Kidney (tissue), 14 donors: ENCODE data around the gene WFDC6. TPM values are rescaled to one million over a fixed set of nuclear protein-coding genes. Genes with fewer than 3 reads are reported as not detected.

Experiments
- DNase-seq, 5 donors: peaks; one replicate each; pipeline ENCODE4 v3.0.0-alpha.2; 2013 to 2020
- FAIRE-seq: peaks from 2 replicates; lab custom pipeline; 2012; peaks lifted over from hg19 to GRCh38; lab: Jason Lieb, UNC
- H3K27ac ChIP-seq, 2 donors: one replicate each; pipeline ENCODE4 v1.7.0; 2013; ENCODE audit warnings: low read depth in 2 of 2, low read length in 2 of 2, inconsistent platforms in 1 of 2
- H3K27me3 ChIP-seq: one replicate; pipeline ENCODE4 v1.7.1; 2013; ENCODE audit warnings: low read length, inconsistent platforms; ENCODE audit not compliant: control insufficient read depth, insufficient read depth
- H3K36me3 ChIP-seq, 3 donors: one replicate each; pipeline versions ENCODE4 v1.7.0 to v1.7.1; 2013; ENCODE audit warnings: low read length in 3 of 3, control low read depth in 1 of 3, inconsistent platforms in 1 of 3; ENCODE audit not compliant: insufficient read depth in 3 of 3, control insufficient read depth in 2 of 3
- H3K4me1 ChIP-seq, 3 donors: one replicate each; pipeline versions ENCODE4 v1.7.0 to v1.7.1; 2013; ENCODE audit warnings: low read length in 3 of 3, inconsistent platforms in 1 of 3, low read depth in 1 of 3; ENCODE audit not compliant: control insufficient read depth in 2 of 3, insufficient read depth in 2 of 3
- H3K4me3 ChIP-seq, 3 donors: one replicate each; pipeline versions ENCODE4 v1.7.0 to v1.8.1; 2013; ENCODE audit warnings: low read length in 3 of 3, control low read depth in 1 of 3, inconsistent platforms in 1 of 3
- H3K9ac ChIP-seq, 3 donors: one replicate each; pipeline versions ENCODE4 v1.7.0 to v1.7.1; 2013; ENCODE audit warnings: low read length in 3 of 3, control low read depth in 1 of 3, inconsistent platforms in 1 of 3
- H3K9me3 ChIP-seq, 3 donors: one replicate each; pipeline versions ENCODE4 v1.7.0 to v1.7.1; 2013; ENCODE audit warnings: low read length in 3 of 3, control low read depth in 1 of 3, inconsistent platforms in 1 of 3; ENCODE audit not compliant: control insufficient read depth in 2 of 3, insufficient read depth in 1 of 3
- intact Hi-C: fragments of 100-400 bp; cut with DNase I; formaldehyde crosslinking; loops from one replicate; pipeline ENCODE4 v1.11.1; 2022
- polyA plus RNA-seq: library from polyadenylated mRNA; stranded (reverse); fragments of 350-450 nt; fragmentation: Illumina TruSeq; extraction: RNeasy Lipid Tissue Mini Kit (QIAGEN cat#74804); gene quantifications from one replicate; pipeline ENCODE4 v1.2.3, GENCODE V29; 2014; ENCODE audit warnings: low read depth, low replicate concordance; ENCODE audit not compliant: insufficient read depth
- total RNA-seq: library from RNA; stranded (reverse); fragmentation: NEBNext Ultra II Directional; extraction: Animal tissue kit (Norgen Biotek cat#: 25700); gene quantifications from one replicate; pipeline ENCODE4 v1.2.1, GENCODE V29; 2021
- TF ChIP-seq, protein P1 (sequence below): IDR thresholded peaks from 3 replicates; pipeline ENCODE4 v1.5.1; 2012; ENCODE audit warnings: mild to moderate bottlenecking, moderate library complexity, borderline replicate concordance; ENCODE audit not compliant: insufficient read depth; ENCODE audit errors: extremely low read depth
- donor health status: control.
- donor health status: control.
- donor health status: control.
- donor health status: control.
- donor health status: control.
- donor health status: DM: yes; HTN: yes; CAD: no.
- donor health status: Normal renal cell carcinoma (clear cell type).

WFDC6 gene
- total and polyA plus RNA-seq, 2 donors from 2014 or later: not detected

GRCh38 chr20:45583502-45583901, 44.2 kb upstream of the WFDC6 start:
- no peaks in the 10 kb centered on the region for H3K27me3 ChIP-seq
- intact Hi-C loops: no loop called here
- H3K36me3 ChIP-seq: no peaks in the 10 kb centered on the region
- H3K27ac ChIP-seq: no peak overlapping the region
- TF ChIP-seq, protein P1, sequence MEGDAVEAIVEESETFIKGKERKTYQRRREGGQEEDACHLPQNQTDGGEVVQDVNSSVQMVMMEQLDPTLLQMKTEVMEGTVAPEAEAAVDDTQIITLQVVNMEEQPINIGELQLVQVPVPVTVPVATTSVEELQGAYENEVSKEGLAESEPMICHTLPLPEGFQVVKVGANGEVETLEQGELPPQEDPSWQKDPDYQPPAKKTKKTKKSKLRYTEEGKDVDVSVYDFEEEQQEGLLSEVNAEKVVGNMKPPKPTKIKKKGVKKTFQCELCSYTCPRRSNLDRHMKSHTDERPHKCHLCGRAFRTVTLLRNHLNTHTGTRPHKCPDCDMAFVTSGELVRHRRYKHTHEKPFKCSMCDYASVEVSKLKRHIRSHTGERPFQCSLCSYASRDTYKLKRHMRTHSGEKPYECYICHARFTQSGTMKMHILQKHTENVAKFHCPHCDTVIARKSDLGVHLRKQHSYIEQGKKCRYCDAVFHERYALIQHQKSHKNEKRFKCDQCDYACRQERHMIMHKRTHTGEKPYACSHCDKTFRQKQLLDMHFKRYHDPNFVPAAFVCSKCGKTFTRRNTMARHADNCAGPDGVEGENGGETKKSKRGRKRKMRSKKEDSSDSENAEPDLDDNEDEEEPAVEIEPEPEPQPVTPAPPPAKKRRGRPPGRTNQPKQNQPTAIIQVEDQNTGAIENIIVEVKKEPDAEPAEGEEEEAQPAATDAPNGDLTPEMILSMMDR: no peak
- no peak overlapping the region for H3K4me3 ChIP-seq
- H3K4me1 ChIP-seq: no peaks in the 10 kb centered on the region
- H3K9me3 ChIP-seq: no peaks in the 10 kb centered on the region
- FAIRE-seq (no peak), DNase-seq (no peak)
- H3K9ac ChIP-seq: no peak overlapping the region

DNA sequence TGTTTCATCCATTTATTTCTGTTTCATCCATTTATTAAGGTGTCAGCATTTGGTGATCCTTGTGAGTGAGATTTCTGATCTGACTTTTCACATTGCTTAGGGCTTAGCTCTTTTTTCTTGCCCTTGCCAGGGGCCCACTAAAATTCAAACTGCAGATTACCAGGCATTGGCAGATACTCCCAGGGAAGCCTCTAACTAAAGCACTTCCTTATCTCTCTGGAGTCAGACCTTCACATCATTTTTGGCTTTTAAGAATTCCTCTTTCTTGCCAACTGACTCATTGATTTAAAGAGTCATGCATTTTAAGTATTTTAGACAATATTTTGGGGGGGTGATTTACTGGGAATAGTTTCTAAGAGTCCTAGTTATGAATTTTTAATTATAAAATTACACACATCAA, 42.4 kb upstream of the WFDC6 start:
- intact Hi-C loops: no loop called here
- H3K27ac ChIP-seq: no peak overlapping the region
- no peaks in the 10 kb centered on the region for H3K4me1 ChIP-seq
- H3K9me3 ChIP-seq: no peaks in the 10 kb centered on the region
- DNase-seq (no peak), FAIRE-seq (no peak)
- H3K36me3 ChIP-seq: no peaks in the 10 kb centered on the region
- TF ChIP-seq, protein P1: no peak
- no peak overlapping the region for H3K9ac ChIP-seq
- H3K27me3 ChIP-seq: no peaks in the 10 kb centered on the region
- H3K4me3 ChIP-seq: no peak overlapping the region

GRCh38 chr20:45579184-45579583, 39.9 kb upstream of the WFDC6 start, which contains the start of gene WFDC8:
Gene WFDC8, minus strand, starts transcription at chr20:45579284. Its CDS starts 37 bp downstream, at chr20:45579247.
- TF ChIP-seq, protein P1: no peak

DNA sequence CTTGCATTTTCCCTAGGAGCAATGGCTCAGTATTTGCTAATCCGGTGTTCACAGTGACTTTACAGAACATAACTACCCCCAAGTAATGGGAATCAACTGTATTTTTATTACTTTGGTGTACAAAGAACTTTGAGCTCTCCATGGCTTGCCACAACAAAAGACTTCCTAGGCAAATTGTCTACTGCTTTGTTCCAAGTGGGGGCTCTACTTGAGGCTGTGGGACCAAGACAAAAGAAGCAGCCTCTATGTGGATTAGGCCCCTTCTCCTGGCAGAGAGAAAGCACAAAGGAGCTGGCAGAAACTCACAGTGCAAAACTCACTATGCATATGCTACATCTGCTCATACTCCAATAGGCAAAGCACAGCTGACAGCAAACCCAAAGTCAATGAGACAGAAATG, 38.9 kb upstream of the WFDC6 start:
- Histone ChIP-seq H3K4me1 (no peaks in the 10 kb centered on the region), H3K4me3 (no peak overlapping the region), H3K36me3 (no peaks in the 10 kb centered on the region), H3K27me3 (no peaks in the 10 kb centered on the region), H3K9me3 (no peaks in the 10 kb centered on the region), H3K9ac (no peak overlapping the region), H3K27ac (no peak overlapping the region)
- TF ChIP-seq, protein P1: no peak
- no peak for FAIRE-seq
- DNase-seq: no peak
- intact Hi-C loops: no loop called here

More at GRCh38 chr20:45579184-45579583, 39.9 kb upstream of the WFDC6 start, which contains the start of gene WFDC8:
- Histone ChIP-seq H3K27me3 (no peaks in the 10 kb centered on the region), H3K4me1 (no peaks in the 10 kb centered on the region), H3K36me3 (no peaks in the 10 kb centered on the region), H3K9me3 (no peaks in the 10 kb centered on the region), H3K27ac (no peak within 1 kb of the TSS), H3K9ac (no peak within 1 kb of the TSS), H3K4me3 (no peak within 1 kb of the TSS)
- FAIRE-seq (no peak), DNase-seq (no peak)
- intact Hi-C loops: no loop called here
